HepG2 (cell line): ENCODE measurements around the gene GNA12. TPM values are rescaled to one million over a fixed set of nuclear protein-coding genes. Genes with fewer than 3 reads are reported as not detected.
"Not testable (repeated sequence)": the region's sequence is repeated elsewhere in the genome, so short reads cannot be mapped to it uniquely, and the experiment has no call there.

ENCODE experiments used
- ATAC-seq: fragments of 200-7000 bp; cut with Tn5 transposase; 3 replicates; pipeline ENCODE4 v1.9.1; 2020; ENCODE audit warnings: mild to moderate bottlenecking, moderate library complexity
- BruUV-seq: library from RNA; stranded (reverse); fragments of 400-500 nt; replicated peaks from 2 replicates; lab custom pipeline; 2021; lab: Mats Ljungman, UMichigan
- CTCF ChIA-PET: fragments of 300-600 bp; formaldehyde crosslinking; extraction: SDS; loops from one replicate; lab custom pipeline; 2021; ENCODE audit warnings: low total read pairs, inconsistent platforms, low intra/inter-chr PET ratio; lab: Yijun Ruan, JAX
- POLR2A ChIA-PET: fragments of 350-600 bp; sonication (Branson Sonifier 250); formaldehyde crosslinking; loops from one replicate; lab custom pipeline; 2020; ENCODE audit warnings: antibody characterized with exemption, inconsistent platforms; lab: Yijun Ruan, JAX
- DNase-seq: peaks from one replicate; pipeline ENCODE4 v3.0.0-alpha.2; 2015; ENCODE audit warnings: low spot score
- FAIRE-seq: peaks from 3 replicates; lab custom pipeline; 2011; peaks lifted over from hg19 to GRCh38; lab: Jason Lieb, UNC
- H2AFZ ChIP-seq: one replicate; pipeline ENCODE4 v1.6.1; 2011; ENCODE audit warnings: low read length, inconsistent platforms
- H3K27ac ChIP-seq: fragments of 300-600 bp; 3 replicates; pipeline ENCODE4 v1.8.0; 2011; ENCODE audit warnings: mixed run types, mild to moderate bottlenecking, mixed read lengths, low read length, inconsistent platforms; ENCODE audit not compliant: insufficient read depth; ENCODE audit errors: extremely low read length
- H3K27me3 ChIP-seq, 2 experiments: fragments of 200-600 bp in 1 of 2; 2 replicates in 1 of 2; 3 replicates in 1 of 2; pipeline versions ENCODE4 v1.6.0 to v1.8.0; 2011; ENCODE audit warnings: low read length in 2 of 2, mild to moderate bottlenecking in 2 of 2, moderate library complexity in 2 of 2, inconsistent platforms in 1 of 2; ENCODE audit not compliant: insufficient read depth in 2 of 2, control insufficient read depth in 1 of 2
- H3K36me3 ChIP-seq, 2 experiments: fragments of 200-600 bp in 1 of 2; replicated peaks in 1 of 2; 2 replicates in 1 of 2; 3 replicates in 1 of 2; pipeline versions ENCODE4 v1.5.1 to v1.8.0; 2011; ENCODE audit warnings: low read length in 2 of 2, inconsistent platforms in 1 of 2; ENCODE audit not compliant: insufficient read depth in 2 of 2, control insufficient read depth in 1 of 2
- H3K4me1 ChIP-seq: 2 replicates; pipeline ENCODE4 v1.5.1; 2012; ENCODE audit warnings: low read length, inconsistent platforms; ENCODE audit not compliant: insufficient read depth
- H3K4me2 ChIP-seq: 2 replicates; pipeline ENCODE4 v1.6.0; 2011; ENCODE audit warnings: low read depth, low read length, inconsistent platforms
- H3K4me3 ChIP-seq, 3 experiments: fragments of 200-600 bp in 1 of 3; sonication (generic), shearing (Covaris generic) in 1 of 3; replicated peaks in 1 of 3; 2 replicates each; pipeline ENCODE4 v1.5.1; 2011 to 2016; ENCODE audit warnings: low read length in 3 of 3, inconsistent platforms in 2 of 3, low read depth in 2 of 3, mild to moderate bottlenecking in 2 of 3, control low read depth in 1 of 3, mixed read lengths in 1 of 3; ENCODE audit not compliant: insufficient read depth in 1 of 3
- H3K79me2 ChIP-seq: one replicate; pipeline ENCODE4 v1.6.1; 2011; ENCODE audit warnings: low read length, inconsistent platforms; ENCODE audit not compliant: insufficient read depth
- H3K9ac ChIP-seq: 2 replicates; pipeline ENCODE4 v1.6.0; 2011; ENCODE audit warnings: mild to moderate bottlenecking, low read depth, low read length, inconsistent platforms; ENCODE audit not compliant: insufficient read depth
- H3K9me3 ChIP-seq: 2 replicates; pipeline ENCODE4 v1.5.1; 2012; ENCODE audit warnings: mild to moderate bottlenecking, low read length
- H4K20me1 ChIP-seq: 2 replicates; pipeline ENCODE4 v1.6.0; 2011; ENCODE audit warnings: inconsistent platforms, mild to moderate bottlenecking, low read length, moderate library complexity; ENCODE audit not compliant: insufficient read depth
- HOXA3 ChIP-seq: sonication (generic); formaldehyde crosslinking; IDR thresholded peaks from 2 replicates; pipeline ENCODE4 v1.5.0; 2020; ENCODE audit warnings: missing genetic modification reagents
- MEIS1 ChIP-seq: sonication (generic); formaldehyde crosslinking; IDR thresholded peaks from 2 replicates; pipeline ENCODE4 v1.9.0; 2021; ENCODE audit warnings: mild to moderate bottlenecking, missing genetic modification reagents, moderate library complexity, borderline replicate concordance
- ZNF777 ChIP-seq: sonication (generic); formaldehyde crosslinking; IDR thresholded peaks from 2 replicates; pipeline ENCODE4 v1.4.0; 2020; ENCODE audit warnings: missing genetic modification reagents
- WGBS: methylation state at CpG from one replicate; pipeline ENCODE4 v1.1.6; 2017; ENCODE audit warnings: low lambda C conversion rate; 5-methylcytosine and 5-hydroxymethylcytosine counted together
- in situ Hi-C: cut with HindIII; loops from 2 replicates; pipeline ENCODE4 v1.10.0; 2017; ENCODE audit warnings: low pct_unique_long_range_greater_than_20kb; ENCODE audit not compliant: extremely low pct_ligation_motif_present
- intact Hi-C: fragments of 100-400 bp; cut with micrococcal nuclease; formaldehyde crosslinking; loops from one replicate; pipeline ENCODE4 v1.10.0; 2022; ENCODE audit not compliant: unreplicated experiment
- polyA plus RNA-seq, 8 experiments: library from polyadenylated mRNA; depleted of rRNA in 3 of 8; stranded (reverse) in 7 of 8; unstranded in 1 of 8; fragments of >200 nt; fragmentation: Illumina TruSeq in 4 of 8; extraction: Trizol in 4 of 8; gene quantifications; 2 replicates each; pipeline versions ENCODE4 v1.2.1 to v1.2.3, GENCODE V29; 2011 to 2016; ENCODE audit warnings: low read depth in 4 of 8, missing spikeins in 1 of 8, mixed read lengths in 1 of 8; ENCODE audit not compliant: insufficient read depth in 1 of 8
- total RNA-seq, 5 experiments: library from RNA; depleted of rRNA; stranded (reverse); fragments of >200 nt; fragmentation: Illumina TruSeq; extraction: Trizol; gene quantifications; 2 replicates each; pipeline ENCODE4 v1.2.3, GENCODE V29; 2016; ENCODE audit warnings: low read depth in 1 of 5
- TF ChIP-seq, protein P1 (sequence below): sonication (generic); formaldehyde crosslinking; IDR thresholded peaks from 2 replicates; pipeline ENCODE4 v1.4.0; 2020; ENCODE audit warnings: missing genetic modification reagents
- TF ChIP-seq, protein P2 (sequence below): sonication (generic); formaldehyde crosslinking; IDR thresholded peaks from 2 replicates; pipeline ENCODE4 v1.5.1; 2020; ENCODE audit warnings: mild to moderate bottlenecking, missing genetic modification reagents, moderate library complexity

GNA12 gene
- total and polyA plus RNA-seq, 2 of the 13 experiments (the other 11 are each of a cell fraction or from before 2014, with no cell fraction given) = 16.2 to 50.9 TPM

DNA sequence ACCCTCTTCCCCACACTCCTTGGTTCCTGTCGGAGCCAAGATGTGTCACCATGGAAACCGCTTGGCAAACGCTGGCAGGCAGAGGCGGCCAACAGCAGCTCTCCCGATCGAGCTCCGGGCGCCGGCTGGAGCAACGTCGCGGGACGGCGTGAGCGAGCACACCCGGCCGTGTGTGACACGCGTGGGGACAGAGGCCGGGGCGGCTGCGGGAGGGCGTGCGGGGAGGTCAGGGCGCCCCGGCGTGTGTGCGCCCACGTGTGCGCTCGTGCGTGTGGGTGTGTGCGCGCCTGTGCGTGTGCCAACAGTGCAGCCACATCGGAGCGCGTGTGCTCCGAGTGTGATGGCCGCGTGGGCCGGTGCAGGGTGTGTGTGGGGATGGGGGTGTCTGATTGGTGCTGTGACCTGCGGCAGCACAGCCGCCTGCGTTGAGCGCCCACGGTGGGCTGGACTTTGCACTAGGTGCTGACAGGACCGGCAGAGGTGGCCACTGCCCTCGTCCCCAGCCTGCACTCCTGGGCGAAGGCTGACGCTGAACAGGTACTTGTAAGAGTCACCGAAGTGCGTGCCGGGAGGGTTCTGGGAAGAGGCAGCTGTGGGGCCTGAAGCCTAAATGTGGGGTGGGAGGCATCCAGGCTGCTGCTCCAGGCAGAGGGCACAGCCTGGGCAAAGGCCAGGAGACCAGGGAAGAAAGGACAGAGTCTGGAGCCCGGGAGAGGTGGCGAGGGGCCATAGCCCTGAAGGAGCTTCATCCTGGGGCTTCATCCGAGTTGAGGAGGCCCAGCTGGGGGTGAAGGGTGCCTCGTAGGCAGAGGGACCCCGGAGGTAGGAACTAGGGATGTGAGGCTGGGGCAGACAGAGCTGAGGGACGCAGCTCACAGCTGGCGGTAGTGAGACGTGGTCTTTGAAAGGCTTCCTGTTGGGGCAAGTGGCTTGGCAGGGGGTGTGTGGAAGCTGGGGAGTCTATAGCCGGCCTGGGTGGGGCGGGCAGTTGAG, 164.7 kb downstream of the GNA12 start (continued):
- TF ChIP-seq, protein P1, sequence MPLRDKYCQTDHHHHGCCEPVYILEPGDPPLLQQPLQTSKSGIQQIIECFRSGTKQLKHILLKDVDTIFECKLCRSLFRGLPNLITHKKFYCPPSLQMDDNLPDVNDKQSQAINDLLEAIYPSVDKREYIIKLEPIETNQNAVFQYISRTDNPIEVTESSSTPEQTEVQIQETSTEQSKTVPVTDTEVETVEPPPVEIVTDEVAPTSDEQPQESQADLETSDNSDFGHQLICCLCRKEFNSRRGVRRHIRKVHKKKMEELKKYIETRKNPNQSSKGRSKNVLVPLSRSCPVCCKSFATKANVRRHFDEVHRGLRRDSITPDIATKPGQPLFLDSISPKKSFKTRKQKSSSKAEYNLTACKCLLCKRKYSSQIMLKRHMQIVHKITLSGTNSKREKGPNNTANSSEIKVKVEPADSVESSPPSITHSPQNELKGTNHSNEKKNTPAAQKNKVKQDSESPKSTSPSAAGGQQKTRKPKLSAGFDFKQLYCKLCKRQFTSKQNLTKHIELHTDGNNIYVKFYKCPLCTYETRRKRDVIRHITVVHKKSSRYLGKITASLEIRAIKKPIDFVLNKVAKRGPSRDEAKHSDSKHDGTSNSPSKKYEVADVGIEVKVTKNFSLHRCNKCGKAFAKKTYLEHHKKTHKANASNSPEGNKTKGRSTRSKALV (CRISPR knock-in tag) = peak; percentile 85; the same call in 1 of the 2 replicates
- TF ChIP-seq, protein P2, sequence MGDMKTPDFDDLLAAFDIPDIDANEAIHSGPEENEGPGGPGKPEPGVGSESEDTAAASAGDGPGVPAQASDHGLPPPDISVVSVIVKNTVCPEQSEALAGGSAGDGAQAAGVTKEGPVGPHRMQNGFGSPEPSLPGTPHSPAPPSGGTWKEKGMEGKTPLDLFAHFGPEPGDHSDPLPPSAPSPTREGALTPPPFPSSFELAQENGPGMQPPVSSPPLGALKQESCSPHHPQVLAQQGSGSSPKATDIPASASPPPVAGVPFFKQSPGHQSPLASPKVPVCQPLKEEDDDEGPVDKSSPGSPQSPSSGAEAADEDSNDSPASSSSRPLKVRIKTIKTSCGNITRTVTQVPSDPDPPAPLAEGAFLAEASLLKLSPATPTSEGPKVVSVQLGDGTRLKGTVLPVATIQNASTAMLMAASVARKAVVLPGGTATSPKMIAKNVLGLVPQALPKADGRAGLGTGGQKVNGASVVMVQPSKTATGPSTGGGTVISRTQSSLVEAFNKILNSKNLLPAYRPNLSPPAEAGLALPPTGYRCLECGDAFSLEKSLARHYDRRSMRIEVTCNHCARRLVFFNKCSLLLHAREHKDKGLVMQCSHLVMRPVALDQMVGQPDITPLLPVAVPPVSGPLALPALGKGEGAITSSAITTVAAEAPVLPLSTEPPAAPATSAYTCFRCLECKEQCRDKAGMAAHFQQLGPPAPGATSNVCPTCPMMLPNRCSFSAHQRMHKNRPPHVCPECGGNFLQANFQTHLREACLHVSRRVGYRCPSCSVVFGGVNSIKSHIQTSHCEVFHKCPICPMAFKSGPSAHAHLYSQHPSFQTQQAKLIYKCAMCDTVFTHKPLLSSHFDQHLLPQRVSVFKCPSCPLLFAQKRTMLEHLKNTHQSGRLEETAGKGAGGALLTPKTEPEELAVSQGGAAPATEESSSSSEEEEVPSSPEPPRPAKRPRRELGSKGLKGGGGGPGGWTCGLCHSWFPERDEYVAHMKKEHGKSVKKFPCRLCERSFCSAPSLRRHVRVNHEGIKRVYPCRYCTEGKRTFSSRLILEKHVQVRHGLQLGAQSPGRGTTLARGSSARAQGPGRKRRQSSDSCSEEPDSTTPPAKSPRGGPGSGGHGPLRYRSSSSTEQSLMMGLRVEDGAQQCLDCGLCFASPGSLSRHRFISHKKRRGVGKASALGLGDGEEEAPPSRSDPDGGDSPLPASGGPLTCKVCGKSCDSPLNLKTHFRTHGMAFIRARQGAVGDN = peak; percentile 56
- TF ChIP-seq HOXA3 (CRISPR knock-in tag) (0 out of 2 replicates have a peak, but pooled peaks have one; percentile 15), MEIS1 (peak; percentile 58; the same call in 1 of the 2 replicates), ZNF777 (CRISPR knock-in tag) (0 out of 2 replicates have a peak, but pooled peaks have one; percentile 23)
- TF ChIP-seq, all 625 proteins: peak for 13; not testable (repeated sequence) for 612

- H3K79me2 ChIP-seq, H3K36me3 ChIP-seq, ATAC-seq, intact Hi-C loops, FAIRE-seq, H4K20me1 ChIP-seq, POLR2A ChIA-PET, H2AFZ ChIP-seq, H3K9ac ChIP-seq, in situ Hi-C loops, H3K4me2 ChIP-seq, DNase-seq, CTCF ChIA-PET, H3K27ac ChIP-seq, H3K4me3 ChIP-seq, BruUV-seq, H3K9me3 ChIP-seq: not testable (repeated sequence)
- 50% methylated on average over 8 of the region's 15 CpGs for WGBS
- H3K4me1 ChIP-seq = peaks cover 15% of the 10 kb centered on the region
- H3K27me3 ChIP-seq = peaks cover 3 to 43% of the 10 kb centered on the region in 2 experiments; a peak in 4 of 5 replicates
Measured at GRCh38 chr7:2678454-2678853, 165.7 kb downstream of the GNA12 start.
